Peyer's patch (tissue), 4 donors: ENCODE results near the gene SH2D5. TPM values are rescaled to one million over a fixed set of nuclear protein-coding genes. Genes with fewer than 3 reads are reported as not detected.

Experiments used
- DNase-seq, 3 donors: peaks; one replicate each; pipeline ENCODE4 v3.0.0-alpha.2; 2017 to 2019
- H3K27ac ChIP-seq, 4 donors: fragments of 200-600 bp; sonication (generic); one replicate each; pipeline ENCODE4 v1.5.1; 2016 to 2019
- H3K27me3 ChIP-seq, 2 donors: fragments of 200-600 bp; sonication (generic); one replicate each; pipeline ENCODE4 v1.5.1; 2019
- H3K36me3 ChIP-seq, 3 donors: fragments of 200-600 bp; sonication (generic); one replicate each; pipeline ENCODE4 v1.5.1; 2016 to 2019
- H3K4me1 ChIP-seq, 4 donors: fragments of 200-600 bp; sonication (generic); one replicate each; pipeline ENCODE4 v1.5.1; 2016 to 2019
- H3K4me3 ChIP-seq, 4 donors: fragments of 200-600 bp; sonication (generic); 1 replicate in 3 of 4; 2 replicates in 1 of 4; pipeline ENCODE4 v1.5.1; 2016 to 2019; ENCODE audit warnings: mild to moderate bottlenecking in 1 of 4
- H3K9me3 ChIP-seq, 4 donors: fragments of 200-600 bp; sonication (generic); one replicate each; pipeline ENCODE4 v1.5.1; 2016 to 2019; ENCODE audit warnings: mild to moderate bottlenecking in 1 of 4
- POLR2A ChIP-seq, 2 donors: fragments of 450-650 bp; IDR thresholded peaks; one replicate each; pipeline ENCODE4 v1.5.1; 2017; ENCODE audit warnings: antibody characterized with exemption in 2 of 2, mild to moderate bottlenecking in 2 of 2, moderate library complexity in 2 of 2
- total RNA-seq, 4 donors: library from RNA; depleted of rRNA; stranded (reverse); fragments of >200 nt; gene quantifications; one replicate each; pipeline ENCODE4 v1.1.0, GENCODE V29; 2016
- TF ChIP-seq, protein P1 (sequence below), 6 experiments: fragments of 450-650 bp in 4 of 6; fragments of 200-600 bp in 2 of 6; sonication (generic) in 1 of 6; IDR thresholded peaks; one replicate each; pipeline ENCODE4 v1.5.1; 2017 to 2019; ENCODE audit warnings: antibody characterized with exemption in 6 of 6, mild to moderate bottlenecking in 3 of 6, moderate library complexity in 1 of 6

SH2D5 gene
- total RNA-seq, 4 donors from 2014 or later, result not detected

DNA sequence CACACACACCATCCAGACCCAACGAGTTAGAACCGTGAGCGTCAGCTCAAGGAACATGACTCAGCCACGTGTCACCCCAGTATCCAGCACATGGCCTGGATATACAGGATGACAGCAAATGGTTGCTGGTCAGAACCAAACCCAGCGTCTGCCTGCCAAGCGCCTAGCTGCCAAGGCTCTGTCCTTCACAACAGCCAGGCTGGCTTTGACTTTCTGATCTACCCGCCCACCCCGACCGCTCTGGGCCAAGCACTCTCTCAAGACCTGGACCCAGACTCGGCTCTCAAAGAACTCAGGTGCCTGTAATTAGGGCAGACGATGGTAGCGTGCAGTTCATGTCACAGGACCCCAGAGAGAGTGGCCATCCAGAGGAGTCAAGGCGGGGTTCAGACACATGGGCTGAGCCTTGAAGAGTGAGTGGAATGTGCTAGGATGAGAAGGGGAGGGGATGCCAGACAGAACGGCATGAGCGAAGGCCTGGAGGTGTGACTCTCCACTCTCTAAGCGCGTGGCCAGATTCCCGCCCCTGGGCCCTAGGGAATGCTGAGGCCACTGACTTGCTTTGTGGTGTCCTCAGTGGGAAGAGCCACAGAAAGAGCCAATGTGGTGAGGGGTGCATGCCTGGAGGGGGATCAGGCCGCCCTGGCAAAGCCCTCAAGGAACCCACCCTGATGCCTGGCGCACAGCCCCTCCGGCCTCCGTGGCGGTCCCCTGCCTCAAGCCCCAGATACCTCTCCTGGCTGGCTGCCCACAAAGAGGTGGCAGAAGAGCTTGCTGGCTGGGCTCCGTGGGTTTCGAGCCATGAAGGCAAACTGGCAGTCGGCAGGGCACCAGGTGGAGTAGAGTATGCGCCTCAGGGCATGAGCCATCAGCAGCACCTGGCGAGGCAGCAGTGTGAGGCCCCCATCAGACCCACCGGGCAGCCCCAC is 7.0 kb downstream of the SH2D5 start:
- Histone ChIP-seq H3K9me3 (no peaks in the 10 kb centered on the region), H3K27me3 (peaks cover 0 to 12% of the 10 kb centered on the region in 2 donors), H3K4me1 (no peaks in the 10 kb centered on the region), H3K27ac (no peak overlapping the region), H3K36me3 (no peaks in the 10 kb centered on the region), H3K4me3 (no peak overlapping the region)
- TF ChIP-seq, protein P1, sequence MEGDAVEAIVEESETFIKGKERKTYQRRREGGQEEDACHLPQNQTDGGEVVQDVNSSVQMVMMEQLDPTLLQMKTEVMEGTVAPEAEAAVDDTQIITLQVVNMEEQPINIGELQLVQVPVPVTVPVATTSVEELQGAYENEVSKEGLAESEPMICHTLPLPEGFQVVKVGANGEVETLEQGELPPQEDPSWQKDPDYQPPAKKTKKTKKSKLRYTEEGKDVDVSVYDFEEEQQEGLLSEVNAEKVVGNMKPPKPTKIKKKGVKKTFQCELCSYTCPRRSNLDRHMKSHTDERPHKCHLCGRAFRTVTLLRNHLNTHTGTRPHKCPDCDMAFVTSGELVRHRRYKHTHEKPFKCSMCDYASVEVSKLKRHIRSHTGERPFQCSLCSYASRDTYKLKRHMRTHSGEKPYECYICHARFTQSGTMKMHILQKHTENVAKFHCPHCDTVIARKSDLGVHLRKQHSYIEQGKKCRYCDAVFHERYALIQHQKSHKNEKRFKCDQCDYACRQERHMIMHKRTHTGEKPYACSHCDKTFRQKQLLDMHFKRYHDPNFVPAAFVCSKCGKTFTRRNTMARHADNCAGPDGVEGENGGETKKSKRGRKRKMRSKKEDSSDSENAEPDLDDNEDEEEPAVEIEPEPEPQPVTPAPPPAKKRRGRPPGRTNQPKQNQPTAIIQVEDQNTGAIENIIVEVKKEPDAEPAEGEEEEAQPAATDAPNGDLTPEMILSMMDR (IDR thresholded peaks at IDR 0.05), result no peak
- TF ChIP-seq POLR2A (IDR thresholded peaks at IDR 0.05), result no peak
- peak in 1 of 3 donors; percentile 46 for DNase-seq

DNA sequence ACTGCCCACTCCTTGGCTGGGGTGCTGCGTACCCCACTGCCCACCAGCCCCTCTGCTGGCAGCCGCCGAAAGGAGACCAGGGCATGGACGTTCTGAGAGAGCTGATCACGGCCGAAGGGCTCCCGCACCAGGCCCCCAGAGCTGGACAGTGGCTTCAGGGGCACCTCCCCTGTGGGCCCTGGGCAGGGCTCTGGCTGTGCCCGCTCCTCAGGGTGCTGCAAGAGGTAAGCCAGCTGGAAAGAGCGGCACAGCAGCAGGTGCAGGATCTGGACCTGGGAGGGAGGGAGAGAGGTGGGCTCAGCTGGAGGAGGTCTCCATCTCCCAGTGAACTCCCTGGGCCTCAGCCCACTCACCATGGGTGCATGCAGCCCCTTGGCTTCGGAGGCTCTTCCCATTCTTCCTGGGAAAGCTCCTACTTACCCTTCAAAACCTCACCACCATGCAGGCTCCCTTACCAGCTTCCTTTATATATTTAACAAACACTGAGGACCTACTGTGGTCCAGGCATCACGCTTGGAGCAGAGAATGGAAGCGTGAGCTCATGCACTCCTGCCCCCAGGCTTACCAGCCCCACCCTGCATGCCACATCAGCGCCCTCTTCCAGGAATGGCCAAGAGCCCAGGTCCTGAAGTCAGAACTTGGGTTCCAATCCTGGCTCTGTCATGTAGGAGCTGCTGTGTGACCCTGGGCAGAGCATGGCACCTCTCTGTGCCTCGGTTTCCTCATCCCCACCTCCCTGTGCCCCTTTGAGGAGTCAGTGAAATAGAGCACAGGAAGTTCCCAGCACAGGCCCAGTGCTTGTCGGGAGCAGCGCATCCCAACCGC is 7.9 kb downstream of the SH2D5 start:
- Histone ChIP-seq H3K27ac (no peak overlapping the region), H3K36me3 (no peaks in the 10 kb centered on the region), H3K9me3 (no peaks in the 10 kb centered on the region), H3K4me1 (no peaks in the 10 kb centered on the region), H3K27me3 (peaks cover 0 to 5% of the 10 kb centered on the region in 2 donors), H3K4me3 (no peak overlapping the region)
- TF ChIP-seq POLR2A (IDR thresholded peaks at IDR 0.05), result no peak
- TF ChIP-seq, protein P1 (IDR thresholded peaks at IDR 0.05), result no peak
- DNase-seq, result peak in 1 of 3 donors; percentile 27

DNA sequence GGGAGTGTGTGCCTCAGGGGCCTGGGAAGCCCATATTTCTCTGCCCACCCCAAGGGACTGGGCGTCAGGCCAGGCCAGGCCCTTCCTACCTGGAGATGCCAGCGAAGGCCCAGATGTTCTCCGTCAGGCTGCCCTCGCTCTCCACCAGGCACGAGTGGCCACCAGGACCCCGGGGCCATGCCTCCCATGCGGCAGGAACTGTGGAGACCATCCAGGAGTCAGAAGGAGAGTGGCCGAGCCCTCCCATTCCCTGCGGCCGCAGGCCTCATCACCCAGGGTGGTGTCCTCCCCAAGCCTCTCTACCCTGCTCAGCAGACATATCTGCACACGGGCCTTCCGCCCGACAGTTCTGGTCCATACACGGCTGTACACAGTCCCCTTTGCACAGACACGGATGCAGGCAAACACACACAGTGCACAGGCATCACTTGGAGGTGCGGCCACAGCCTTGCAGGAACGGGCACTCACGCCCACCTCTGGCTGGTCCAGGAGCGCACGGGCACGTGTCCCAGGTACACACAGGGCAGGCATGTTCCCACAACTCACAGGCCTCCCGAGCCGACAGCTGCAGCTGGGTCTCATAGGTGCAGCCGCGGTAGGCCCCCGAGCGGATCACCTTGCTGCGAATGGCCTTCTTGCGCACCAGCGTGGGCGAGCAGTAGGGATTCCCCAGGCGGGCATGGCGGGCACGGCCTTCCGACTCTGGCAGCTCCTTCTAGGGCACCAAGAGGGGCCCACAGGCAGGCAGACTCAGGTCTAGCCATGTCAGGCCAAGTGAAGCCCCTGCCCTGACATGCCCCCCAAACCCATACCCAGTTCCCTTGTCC is 8.8 kb downstream of the SH2D5 start:
- Histone ChIP-seq H3K36me3 (no peaks in the 10 kb centered on the region), H3K4me1 (no peaks in the 10 kb centered on the region), H3K27ac (no peak overlapping the region), H3K27me3 (no peaks in the 10 kb centered on the region), H3K9me3 (no peaks in the 10 kb centered on the region), H3K4me3 (no peak overlapping the region)
- TF ChIP-seq, protein P1 (IDR thresholded peaks at IDR 0.05), result no peak
- TF ChIP-seq POLR2A (IDR thresholded peaks at IDR 0.05), result no peak
- DNase-seq, result peak in 1 of 3 donors; percentile 44

DNA sequence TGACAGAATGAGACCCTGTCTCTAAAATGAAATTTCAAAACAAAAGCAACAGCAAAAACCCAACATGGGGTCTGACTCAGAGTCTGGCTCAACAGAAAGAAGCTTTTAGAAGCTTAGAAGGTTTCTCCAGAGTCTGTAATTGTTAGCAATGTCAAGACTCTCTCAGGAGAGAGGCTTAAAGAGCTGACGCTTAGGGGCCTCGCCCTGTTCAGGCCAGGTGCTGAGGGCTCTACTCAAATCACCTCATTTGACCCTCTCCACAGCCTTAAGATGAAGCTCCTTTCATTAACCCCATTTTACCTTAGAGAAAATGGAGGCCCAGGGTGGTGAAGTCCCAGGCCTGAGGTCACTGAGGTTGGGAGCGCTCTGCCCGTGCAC is 9.4 kb downstream of the SH2D5 start:
- Histone ChIP-seq H3K4me3 (no peak overlapping the region), H3K4me1 (no peaks in the 10 kb centered on the region), H3K36me3 (no peaks in the 10 kb centered on the region), H3K27me3 (no peaks in the 10 kb centered on the region), H3K9me3 (no peaks in the 10 kb centered on the region), H3K27ac (no peak overlapping the region)
- TF ChIP-seq POLR2A (IDR thresholded peaks at IDR 0.05), result no peak
- TF ChIP-seq, protein P1 (IDR thresholded peaks at IDR 0.05), result no peak
- DNase-seq, result peak in 1 of 3 donors; percentile 18
